Endothelial cell of umbilical vein (primary cell): ENCODE data around the gene ADRA2C. TPM values are rescaled to one million over a fixed set of nuclear protein-coding genes. Genes with fewer than 3 reads are reported as not detected.

ENCODE experiments used
- BruUV-seq: library from RNA; stranded (reverse); fragments of 400-500 nt; replicated peaks from 2 replicates; lab custom pipeline; 2021; lab: Mats Ljungman, UMichigan
- CTCF ChIA-PET: fragments of 300-600, 350-600 bp; sonication (Branson Sonifier 250); formaldehyde crosslinking; loops from one replicate; lab custom pipeline; 2021; ENCODE audit warnings: antibody characterized with exemption, inconsistent platforms; lab: Charles Lee
- POLR2A ChIA-PET: fragments of 300-600, 350-600 bp; sonication (Branson Sonifier 250); formaldehyde crosslinking; loops from one replicate; lab custom pipeline; 2021; ENCODE audit warnings: antibody characterized with exemption, inconsistent platforms; lab: Charles Lee
- DNase-seq: peaks from one replicate; pipeline ENCODE4 v3.0.0-alpha.2; 2011; ENCODE audit warnings: low read depth, low spot score
- FAIRE-seq: peaks from 2 replicates; lab custom pipeline; 2011; peaks lifted over from hg19 to GRCh38; lab: Jason Lieb, UNC
- H2AFZ ChIP-seq: 2 replicates; pipeline ENCODE4 v1.6.0; 2012; ENCODE audit warnings: low read depth, low read length, control low read depth, inconsistent platforms
- H3K27ac ChIP-seq: 2 replicates; pipeline ENCODE4 v1.5.1; 2011; ENCODE audit warnings: low read depth, mild to moderate bottlenecking, control low read depth, low read length, moderate library complexity; ENCODE audit not compliant: insufficient read depth
- H3K27me3 ChIP-seq, 2 experiments: 2 replicates each; pipeline versions ENCODE4 v1.6.0 to v1.6.1; 2011; ENCODE audit warnings: low read length in 2 of 2, mixed read lengths in 1 of 2; ENCODE audit not compliant: control insufficient read depth in 2 of 2, insufficient read depth in 2 of 2
- H3K36me3 ChIP-seq, 2 experiments: 2 replicates in 1 of 2; 3 replicates in 1 of 2; pipeline ENCODE4 v1.5.1; 2011; ENCODE audit warnings: low read length in 2 of 2, mild to moderate bottlenecking in 1 of 2, moderate library complexity in 1 of 2; ENCODE audit not compliant: control insufficient read depth in 2 of 2, insufficient read depth in 2 of 2; ENCODE audit errors: extremely low read depth in 1 of 2
- H3K4me1 ChIP-seq: 3 replicates; pipeline ENCODE4 v1.5.1; 2011; ENCODE audit warnings: mild to moderate bottlenecking, low read length; ENCODE audit not compliant: control insufficient read depth, insufficient read depth; ENCODE audit errors: extremely low read depth
- H3K4me2 ChIP-seq: 2 replicates; pipeline ENCODE4 v1.6.1; 2011; ENCODE audit warnings: low read length, control low read depth, mixed read lengths; ENCODE audit not compliant: insufficient read depth
- H3K4me3 ChIP-seq, 3 experiments: fragments of 200-600 bp in 1 of 3; sonication (generic), shearing (Covaris generic) in 1 of 3; replicated peaks in 1 of 3; 2 replicates each; pipeline ENCODE4 v1.5.1; 2011 to 2016; ENCODE audit warnings: control low read depth in 3 of 3, low read length in 3 of 3, mild to moderate bottlenecking in 2 of 3, inconsistent platforms in 1 of 3, low read depth in 1 of 3, moderate library complexity in 1 of 3; ENCODE audit not compliant: insufficient read depth in 1 of 3
- H3K79me2 ChIP-seq: 2 replicates; pipeline ENCODE4 v1.6.0; 2012; ENCODE audit warnings: low read length, inconsistent platforms; ENCODE audit not compliant: control insufficient read depth, insufficient read depth
- H3K9ac ChIP-seq: replicated peaks from 2 replicates; pipeline ENCODE3; 2011; ENCODE audit warnings: low read length, control low read depth; ENCODE audit not compliant: insufficient read depth; ENCODE audit errors: extremely low read depth
- H3K9me1 ChIP-seq: replicated peaks from 3 replicates; pipeline ENCODE4 v1.6.0; 2011; ENCODE audit warnings: mild to moderate bottlenecking, low read length; ENCODE audit not compliant: control insufficient read depth, insufficient read depth; ENCODE audit errors: extremely low read depth
- H3K9me3 ChIP-seq: replicated peaks from 2 replicates; pipeline ENCODE4 v1.5.1; 2012; ENCODE audit warnings: low read length, inconsistent platforms; ENCODE audit not compliant: control insufficient read depth, insufficient read depth
- H4K20me1 ChIP-seq: replicated peaks from 2 replicates; pipeline ENCODE3; 2011; ENCODE audit warnings: mild to moderate bottlenecking, low read length; ENCODE audit not compliant: control insufficient read depth, insufficient read depth; ENCODE audit errors: extremely low read depth
- CTCF ChIP-seq, 2 donors: IDR thresholded peaks; 1 replicate in 1 of 2; 2 replicates in 1 of 2; pipeline ENCODE4 v1.5.1; 2011; ENCODE audit warnings: low read length in 2 of 2, mild to moderate bottlenecking in 2 of 2, moderate library complexity in 2 of 2, control low read depth in 1 of 2, inconsistent platforms in 1 of 2, low read depth in 1 of 2; ENCODE audit not compliant: insufficient read depth in 1 of 2; ENCODE audit errors: extremely low read depth in 1 of 2
- EZH2 ChIP-seq: IDR thresholded peaks from 2 replicates; pipeline ENCODE4 v1.6.1; 2012; ENCODE audit warnings: borderline replicate concordance, low read depth, mild to moderate bottlenecking, moderate library complexity, low read length, inconsistent platforms; ENCODE audit not compliant: severe bottlenecking
- FOS ChIP-seq: IDR thresholded peaks from 2 replicates; pipeline ENCODE4 v1.6.1; 2011; ENCODE audit warnings: mild to moderate bottlenecking, low read length, moderate library complexity, borderline replicate concordance; ENCODE audit not compliant: insufficient read depth
- GATA2 ChIP-seq: IDR thresholded peaks from 2 replicates; pipeline ENCODE4 v1.7.0; 2011; ENCODE audit warnings: low read depth, mild to moderate bottlenecking, moderate library complexity, mixed read lengths, low read length; ENCODE audit not compliant: insufficient read length, insufficient read depth
- JUN ChIP-seq: IDR thresholded peaks from 2 replicates; pipeline ENCODE4 v1.6.1; 2011; ENCODE audit warnings: borderline replicate concordance, low read depth; ENCODE audit not compliant: insufficient read length, insufficient read depth
- MAX ChIP-seq: IDR thresholded peaks from 2 replicates; pipeline ENCODE4 v1.6.1; 2011; ENCODE audit not compliant: insufficient read depth, insufficient read length
- MYC ChIP-seq: IDR thresholded peaks from one replicate; pipeline ENCODE4 v1.6.1; 2011; ENCODE audit warnings: mild to moderate bottlenecking, low read depth, low read length
- POLR2A ChIP-seq: IDR thresholded peaks from 2 replicates; pipeline ENCODE4 v1.6.1; 2012; ENCODE audit warnings: low read depth, mild to moderate bottlenecking, control low read depth, low read length
- POLR2AphosphoS5 ChIP-seq: IDR thresholded peaks from 2 replicates; pipeline ENCODE4 v1.6.1; 2012; ENCODE audit warnings: low read depth, mild to moderate bottlenecking, control low read depth, low read length, moderate library complexity; ENCODE audit not compliant: insufficient read depth
- dilution Hi-C: fragments of 300-500 bp; cut with MboI; formaldehyde crosslinking; loops from one replicate; pipeline ENCODE4 v1.15.0; 2019; ENCODE audit warnings: low sequenced_read_pairs; ENCODE audit not compliant: extremely low pct_ligation_motif_present
- intact Hi-C: fragments of 100-400 bp; cut with micrococcal nuclease; formaldehyde crosslinking; loops from one replicate; pipeline ENCODE4 v1.10.0; 2022
- polyA plus RNA-seq, 4 experiments: library from polyadenylated mRNA; depleted of rRNA in 3 of 4; stranded (reverse) in 3 of 4; unstranded in 1 of 4; fragments of >200 nt; gene quantifications; 2 replicates each; pipeline versions ENCODE4 v1.2.1 to v1.2.3, GENCODE V29; 2011 to 2012; ENCODE audit warnings: missing spikeins in 1 of 4
- total RNA-seq: library from RNA; stranded (reverse); gene quantifications from 2 replicates; pipeline ENCODE4 v1.2.3, GENCODE V29; 2021

ADRA2C gene
- total and polyA plus RNA-seq, 2 donors (not counting 3 experiments of a cell fraction or from before 2014, with no cell fraction given): 0.03 to 0.40 TPM

DNA sequence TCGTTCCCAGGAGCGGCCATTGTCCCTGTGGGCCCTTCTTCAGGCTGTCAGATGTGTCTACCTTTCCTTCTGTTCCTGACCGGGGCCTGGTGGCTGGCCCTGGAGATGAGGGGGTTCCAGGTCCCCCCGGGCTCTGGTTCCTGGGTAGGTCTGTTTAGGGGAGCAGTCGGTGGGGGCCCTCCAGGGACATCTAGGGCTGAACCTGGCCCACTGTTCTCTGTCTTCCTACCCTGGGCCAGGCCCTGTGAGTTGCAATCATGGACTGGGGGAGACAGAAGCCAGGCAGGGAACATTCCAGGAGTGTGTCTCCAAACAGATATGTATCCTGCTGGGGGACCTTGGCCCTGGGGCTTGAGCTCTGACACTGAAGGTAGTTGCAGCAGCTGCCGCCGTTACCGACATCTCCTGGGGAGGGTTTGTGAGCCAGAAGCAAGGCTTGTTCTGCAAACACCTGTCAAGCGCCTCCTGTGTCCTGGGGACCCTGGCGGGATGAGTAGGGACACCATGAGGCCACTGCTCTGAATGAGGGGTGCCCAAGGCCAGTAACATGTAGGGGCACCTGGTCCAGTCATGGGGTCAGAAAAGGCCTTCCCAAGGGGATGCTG lies 49.5 kb upstream of the ADRA2C start:
- dilution Hi-C loops (no loop called here), intact Hi-C loops (no loop called here)
- H3K9me1 ChIP-seq: no peaks in the 10 kb centered on the region
- no peaks in the 10 kb centered on the region for H3K9me3 ChIP-seq
- H3K4me1 ChIP-seq: no peaks in the 10 kb centered on the region
- no peaks in the 10 kb centered on the region for H3K79me2 ChIP-seq
- no peaks in the 10 kb centered on the region for H3K36me3 ChIP-seq
- FAIRE-seq (no peak), DNase-seq (no peak)
- no peak overlapping the region for H3K4me2 ChIP-seq
- no peak overlapping the region for H3K27ac ChIP-seq
- ChIA-PET CTCF (no interaction called here), POLR2A (no interaction called here)
- no peaks in the 10 kb centered on the region for H4K20me1 ChIP-seq
- H3K9ac ChIP-seq: no peak overlapping the region
- no peak overlapping the region for H3K4me3 ChIP-seq
- BruUV-seq: no TSS peak
- TF ChIP-seq CTCF (IDR thresholded peaks at IDR 0.05; ENCODE audit: extremely low read depth in 1 of 2, insufficient read depth in 1 of 2, low read depth in 1 of 2, low read length in 2 of 2) (no peak), MAX (no peak)
- no peak overlapping the region for H2AFZ ChIP-seq
- no peaks in the 10 kb centered on the region for H3K27me3 ChIP-seq

DNA sequence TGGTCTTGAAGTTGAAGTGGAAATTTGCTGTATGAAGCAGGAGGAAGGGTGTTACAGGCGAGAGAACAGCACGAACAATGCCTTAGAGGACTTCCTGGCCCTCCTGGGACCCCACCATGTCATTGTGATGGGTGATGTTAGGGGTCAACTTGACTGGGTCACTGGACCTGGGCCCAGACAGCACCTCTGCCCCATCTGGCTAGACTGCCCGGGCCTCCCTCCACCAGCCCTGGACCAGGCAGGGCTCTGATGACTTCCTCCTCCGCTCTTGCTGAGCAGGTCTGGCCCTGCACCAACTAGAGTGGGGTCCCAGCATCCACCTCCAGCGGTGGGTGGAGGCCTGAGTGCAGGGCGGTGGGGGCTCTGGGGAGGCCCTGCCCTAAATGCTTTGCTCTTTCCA lies 48.9 kb upstream of the ADRA2C start:
- no peak for FAIRE-seq
- H3K4me3 ChIP-seq: no peak overlapping the region

More for the DNA sequence above, 48.9 kb upstream of the ADRA2C start:
- Histone ChIP-seq H3K27me3 (no peaks in the 10 kb centered on the region), H2AFZ (no peak overlapping the region), H3K36me3 (no peaks in the 10 kb centered on the region), H4K20me1 (no peaks in the 10 kb centered on the region), H3K9ac (no peak overlapping the region), H3K4me2 (no peak overlapping the region), H3K4me1 (no peaks in the 10 kb centered on the region), H3K27ac (no peak overlapping the region), H3K79me2 (no peaks in the 10 kb centered on the region), H3K9me3 (no peaks in the 10 kb centered on the region), H3K9me1 (no peaks in the 10 kb centered on the region)
- CTCF ChIA-PET: no interaction called here
- DNase-seq: no peak
- TF ChIP-seq CTCF (IDR thresholded peaks at IDR 0.05; ENCODE audit: extremely low read depth in 1 of 2, insufficient read depth in 1 of 2, low read depth in 1 of 2, low read length in 2 of 2): no peak
- TF ChIP-seq MYC: no peak
- TF ChIP-seq POLR2AphosphoS5: no peak
- no peak for TF ChIP-seq GATA2
- no peak for TF ChIP-seq POLR2A
- TF ChIP-seq JUN: no peak
- TF ChIP-seq EZH2: no peak
- no peak for TF ChIP-seq MAX
- no peak for TF ChIP-seq FOS
- dilution Hi-C loops (no loop called here), intact Hi-C loops (no loop called here)
- POLR2A ChIA-PET: no interaction called here
- BruUV-seq: no TSS peak
